GM12891 (cell line): Measurements from ENCODE around the gene TMEM248.
"Not testable (repeated sequence)": the region's sequence is repeated elsewhere in the genome, so short reads cannot be mapped to it uniquely, and the experiment has no call there.

Experiments used
- POLR2A ChIP-seq: IDR thresholded peaks from 2 replicates; pipeline ENCODE4 v1.6.1; 2011; ENCODE audit warnings: low read depth, low read length, control low read depth
- POLR2AphosphoS5 ChIP-seq: IDR thresholded peaks from 2 replicates; pipeline ENCODE4 v1.6.1; 2011; ENCODE audit warnings: low read depth, low read length, control low read depth
- POU2F2 ChIP-seq: IDR thresholded peaks from 2 replicates; pipeline ENCODE4 v1.6.1; 2011; ENCODE audit warnings: low read depth, mild to moderate bottlenecking, control low read depth, low read length, moderate library complexity
- TAF1 ChIP-seq: IDR thresholded peaks from 2 replicates; pipeline ENCODE4 v1.6.1; 2011; ENCODE audit warnings: low read depth, low read length, control low read depth

DNA sequence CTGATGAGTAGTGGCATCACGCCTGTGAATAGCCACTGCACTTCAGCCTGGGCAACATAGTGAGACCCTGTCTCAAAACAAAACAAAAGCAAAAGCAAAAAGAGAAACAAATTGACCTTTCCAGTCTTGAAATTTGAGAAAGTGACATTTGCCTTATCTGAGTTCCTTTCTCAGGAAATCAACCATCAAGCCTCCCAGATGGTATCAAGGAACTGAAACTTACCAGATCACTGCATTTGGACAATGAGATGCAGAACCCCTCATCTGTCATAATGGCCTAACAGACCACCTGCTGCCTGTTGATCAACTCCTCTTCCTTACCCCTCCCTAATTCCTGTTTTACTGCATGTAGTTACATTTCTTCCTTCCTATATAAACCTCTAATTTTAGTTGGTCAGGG, 59.3 kb downstream of the TMEM248 start:
- TF ChIP-seq POLR2A, POU2F2, TAF1, POLR2AphosphoS5: not testable (repeated sequence)
